ENCODE measurements around the gene SERPINB5.

The SERPINB5 gene

DNA sequence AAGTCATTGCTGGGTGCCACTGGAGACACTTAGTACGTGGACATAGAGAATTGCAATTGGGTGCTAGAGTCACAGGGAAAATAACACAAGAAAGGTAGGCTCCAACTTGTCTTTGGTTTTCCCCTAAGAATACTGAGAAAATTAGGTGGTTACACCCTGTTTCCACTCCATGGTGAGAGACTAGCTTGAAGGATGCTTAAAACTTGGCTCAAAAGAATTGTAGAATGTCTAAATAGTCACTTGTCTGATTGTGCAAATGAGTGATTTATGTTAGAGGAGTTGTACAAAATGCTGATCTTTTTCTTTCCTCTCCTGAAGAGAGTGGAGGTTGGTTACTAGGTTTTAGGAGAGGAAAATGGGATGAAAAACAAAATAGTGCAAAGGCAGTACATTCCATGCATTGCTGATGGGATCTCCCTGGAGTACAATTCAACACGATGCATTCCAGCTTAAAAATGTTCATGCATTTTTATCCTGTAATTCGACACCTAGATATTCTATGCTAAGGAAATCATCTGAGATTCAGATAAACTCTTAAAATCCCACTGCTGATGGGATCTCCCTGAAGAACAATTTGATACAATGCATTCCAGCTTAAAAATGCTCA lies 63.2 kb downstream of the SERPINB5 start:
- no peak overlapping the region for H3K4me3 ChIP-seq (ENCODE audit: low read depth, low read length)
- DNase-seq (ENCODE audit: low read depth), result no peak
- TF ChIP-seq MYC (IDR thresholded peaks at IDR 0.05; ENCODE audit: low read depth, low read length) (no peak), POLR2A (IDR thresholded peaks at IDR 0.05; ENCODE audit: extremely low read depth, insufficient read length) (no peak)
- TF ChIP-seq, protein P1, sequence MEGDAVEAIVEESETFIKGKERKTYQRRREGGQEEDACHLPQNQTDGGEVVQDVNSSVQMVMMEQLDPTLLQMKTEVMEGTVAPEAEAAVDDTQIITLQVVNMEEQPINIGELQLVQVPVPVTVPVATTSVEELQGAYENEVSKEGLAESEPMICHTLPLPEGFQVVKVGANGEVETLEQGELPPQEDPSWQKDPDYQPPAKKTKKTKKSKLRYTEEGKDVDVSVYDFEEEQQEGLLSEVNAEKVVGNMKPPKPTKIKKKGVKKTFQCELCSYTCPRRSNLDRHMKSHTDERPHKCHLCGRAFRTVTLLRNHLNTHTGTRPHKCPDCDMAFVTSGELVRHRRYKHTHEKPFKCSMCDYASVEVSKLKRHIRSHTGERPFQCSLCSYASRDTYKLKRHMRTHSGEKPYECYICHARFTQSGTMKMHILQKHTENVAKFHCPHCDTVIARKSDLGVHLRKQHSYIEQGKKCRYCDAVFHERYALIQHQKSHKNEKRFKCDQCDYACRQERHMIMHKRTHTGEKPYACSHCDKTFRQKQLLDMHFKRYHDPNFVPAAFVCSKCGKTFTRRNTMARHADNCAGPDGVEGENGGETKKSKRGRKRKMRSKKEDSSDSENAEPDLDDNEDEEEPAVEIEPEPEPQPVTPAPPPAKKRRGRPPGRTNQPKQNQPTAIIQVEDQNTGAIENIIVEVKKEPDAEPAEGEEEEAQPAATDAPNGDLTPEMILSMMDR (IDR thresholded peaks at IDR 0.05; ENCODE audit: low read depth, low read length), result no peak
- TF ChIP-seq, protein P2, sequence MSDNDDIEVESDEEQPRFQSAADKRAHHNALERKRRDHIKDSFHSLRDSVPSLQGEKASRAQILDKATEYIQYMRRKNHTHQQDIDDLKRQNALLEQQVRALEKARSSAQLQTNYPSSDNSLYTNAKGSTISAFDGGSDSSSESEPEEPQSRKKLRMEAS (IDR thresholded peaks at IDR 0.05; ENCODE audit: low read depth, low read length), result no peak

DNA sequence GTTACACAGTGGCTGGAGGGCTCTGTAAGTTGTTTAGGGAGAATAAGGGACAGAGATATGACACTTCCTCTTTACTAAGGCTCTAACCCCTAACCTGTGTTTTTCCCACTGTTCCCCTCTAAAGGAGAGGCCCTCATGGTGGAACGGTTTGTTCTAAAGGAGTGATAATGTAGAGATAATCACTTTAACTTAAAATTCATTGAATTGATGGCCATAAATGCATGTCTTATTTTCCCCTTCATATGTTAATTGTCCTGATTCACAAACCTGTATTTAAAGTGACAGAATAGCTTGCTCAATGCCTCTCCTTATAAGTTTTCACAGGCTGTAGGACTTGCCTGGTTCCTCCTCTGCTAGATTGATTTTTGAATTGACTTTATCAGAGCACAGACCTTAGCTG lies 65.3 kb downstream of the SERPINB5 start, which contains the start of gene SERPINB12:
TSS of gene SERPINB12 (plus strand) at position 301 of the 400 bp plus-strand sequence. CDS start 13,791 bp downstream, outside the sequence.
- TF ChIP-seq, protein P1 (IDR thresholded peaks at IDR 0.05; ENCODE audit: low read depth, low read length), result no peak
- no peak for TF ChIP-seq POLR2A (IDR thresholded peaks at IDR 0.05; ENCODE audit: extremely low read depth, insufficient read length)
- no peak for TF ChIP-seq MYC (IDR thresholded peaks at IDR 0.05; ENCODE audit: low read depth, low read length)
- TF ChIP-seq, protein P2 (IDR thresholded peaks at IDR 0.05; ENCODE audit: low read depth, low read length), result no peak

DNA sequence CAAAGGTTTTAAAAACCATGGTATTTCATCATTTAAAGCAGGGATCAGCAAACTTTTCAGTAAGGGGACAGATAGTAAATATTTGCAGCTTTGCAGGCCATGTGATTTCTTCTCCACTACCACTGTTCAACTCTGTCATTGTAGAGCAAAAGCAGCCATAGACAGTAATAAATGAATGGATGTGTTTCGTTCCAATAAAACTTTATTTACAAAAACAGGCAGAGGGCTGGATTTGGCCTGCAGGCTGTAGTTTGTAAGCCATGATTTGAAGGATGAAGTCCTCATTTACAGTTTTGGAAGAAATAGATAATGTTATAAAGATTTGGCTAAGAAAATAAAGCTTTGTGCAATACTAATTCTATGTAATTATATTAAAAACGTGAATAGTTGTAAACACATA lies 67.3 kb downstream of the SERPINB5 start:
- no peak for DNase-seq (ENCODE audit: low read depth)
- H3K4me3 ChIP-seq (ENCODE audit: low read depth, low read length), result no peak overlapping the region
- no peak for TF ChIP-seq POLR2A (IDR thresholded peaks at IDR 0.05; ENCODE audit: extremely low read depth, insufficient read length)
- TF ChIP-seq, protein P2 (IDR thresholded peaks at IDR 0.05; ENCODE audit: low read depth, low read length), result no peak

More for the DNA sequence above, 65.3 kb downstream of the SERPINB5 start, which contains the start of gene SERPINB12:
- H3K4me3 ChIP-seq (ENCODE audit: low read depth, low read length), result no peak within 1 kb of the TSS
- DNase-seq (ENCODE audit: low read depth), result no peak

DNA sequence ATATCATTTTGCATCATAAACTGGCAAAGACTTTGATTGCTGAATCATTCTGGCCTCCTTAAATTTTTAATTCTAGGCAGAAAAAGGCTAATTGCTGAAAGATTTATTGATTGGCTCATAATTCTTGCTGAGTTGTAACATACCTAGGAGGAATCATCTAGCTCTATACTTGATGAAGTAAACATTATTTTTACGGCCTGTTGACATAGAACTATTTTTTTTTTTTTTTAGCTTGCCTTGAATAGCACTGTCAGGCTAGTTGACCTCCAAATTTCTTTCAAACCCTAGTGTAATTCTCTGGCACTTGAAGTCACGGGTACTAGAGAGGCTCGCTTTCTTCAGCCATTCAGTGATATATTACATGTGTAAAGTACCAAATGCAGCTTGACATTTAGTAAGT lies 68.2 kb downstream of the SERPINB5 start:
- H3K4me3 ChIP-seq (ENCODE audit: low read depth, low read length), result no peak overlapping the region
- TF ChIP-seq, protein P2 (IDR thresholded peaks at IDR 0.05; ENCODE audit: low read depth, low read length), result no peak
- TF ChIP-seq, protein P1 (IDR thresholded peaks at IDR 0.05; ENCODE audit: low read depth, low read length), result no peak
- TF ChIP-seq MYC (IDR thresholded peaks at IDR 0.05; ENCODE audit: low read depth, low read length) (no peak), POLR2A (IDR thresholded peaks at IDR 0.05; ENCODE audit: extremely low read depth, insufficient read length) (no peak)
- DNase-seq (ENCODE audit: low read depth), result no peak

DNA sequence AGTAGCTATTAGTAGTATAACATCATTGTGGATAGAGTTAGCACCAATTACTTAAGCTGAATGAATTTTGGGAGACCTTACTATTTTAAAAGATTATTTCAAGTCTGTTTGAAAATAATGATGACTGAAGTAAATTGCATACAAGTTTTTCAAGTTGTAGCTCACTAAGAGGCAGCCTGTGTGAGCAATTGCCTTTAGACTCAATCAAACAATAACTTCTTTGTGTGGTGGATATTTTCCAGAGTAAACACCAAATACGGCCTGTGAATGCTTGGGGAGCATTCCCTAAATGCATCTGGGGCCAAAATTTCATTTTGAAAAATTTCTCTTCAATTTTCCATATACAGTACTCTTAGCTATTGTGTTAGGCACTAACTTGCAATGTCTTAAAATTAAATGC lies 73.3 kb downstream of the SERPINB5 start:
- no peak for DNase-seq (ENCODE audit: low read depth)
- no peak overlapping the region for H3K4me3 ChIP-seq (ENCODE audit: low read depth, low read length)
- no peak for TF ChIP-seq POLR2A (IDR thresholded peaks at IDR 0.05; ENCODE audit: extremely low read depth, insufficient read length)
- TF ChIP-seq, protein P1 (IDR thresholded peaks at IDR 0.05; ENCODE audit: low read depth, low read length), result no peak
- no peak for TF ChIP-seq MYC (IDR thresholded peaks at IDR 0.05; ENCODE audit: low read depth, low read length)
- TF ChIP-seq, protein P2 (IDR thresholded peaks at IDR 0.05; ENCODE audit: low read depth, low read length), result no peak

DNA sequence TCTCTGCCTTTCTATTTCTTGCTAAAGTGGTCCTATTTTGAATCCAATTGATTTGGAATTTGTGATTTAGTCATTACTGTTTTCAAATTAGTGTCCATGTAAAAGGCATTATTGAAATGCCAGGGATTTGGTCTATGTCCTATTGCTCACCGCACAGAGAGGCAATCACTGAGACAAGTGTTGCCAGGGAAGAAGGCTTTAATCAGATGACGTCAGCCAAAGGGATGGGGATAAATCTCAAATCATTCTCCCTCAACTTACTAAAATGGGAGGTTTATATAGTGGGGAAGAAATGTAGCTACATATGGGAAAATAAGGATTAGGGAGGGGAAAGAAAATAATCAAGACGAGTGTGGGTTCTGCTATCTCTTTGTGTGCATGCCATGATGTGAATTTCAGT lies 75.0 kb downstream of the SERPINB5 start:
- DNase-seq (ENCODE audit: low read depth), result no peak
- H3K4me3 ChIP-seq (ENCODE audit: low read depth, low read length), result no peak overlapping the region
- TF ChIP-seq, protein P2 (IDR thresholded peaks at IDR 0.05; ENCODE audit: low read depth, low read length), result no peak
